HepG2 (cell line): ENCODE data around the gene TLR5. TPM values are rescaled to one million over a fixed set of nuclear protein-coding genes. Genes with fewer than 3 reads are reported as not detected.

Experiments
- ATAC-seq: fragments of 200-7000 bp; cut with Tn5 transposase; 3 replicates; pipeline ENCODE4 v1.9.1; 2020; ENCODE audit warnings: mild to moderate bottlenecking, moderate library complexity
- BruUV-seq: library from RNA; stranded (reverse); fragments of 400-500 nt; replicated peaks from 2 replicates; lab custom pipeline; 2021; lab: Mats Ljungman, UMichigan
- CTCF ChIA-PET: fragments of 300-600 bp; formaldehyde crosslinking; extraction: SDS; loops from one replicate; lab custom pipeline; 2021; ENCODE audit warnings: low total read pairs, inconsistent platforms, low intra/inter-chr PET ratio; lab: Yijun Ruan, JAX
- POLR2A ChIA-PET: fragments of 350-600 bp; sonication (Branson Sonifier 250); formaldehyde crosslinking; loops from one replicate; lab custom pipeline; 2020; ENCODE audit warnings: antibody characterized with exemption, inconsistent platforms; lab: Yijun Ruan, JAX
- DNase-seq: peaks from one replicate; pipeline ENCODE4 v3.0.0-alpha.2; 2015; ENCODE audit warnings: low spot score
- FAIRE-seq: peaks from 3 replicates; lab custom pipeline; 2011; peaks lifted over from hg19 to GRCh38; lab: Jason Lieb, UNC
- H2AFZ ChIP-seq: one replicate; pipeline ENCODE4 v1.6.1; 2011; ENCODE audit warnings: low read length, inconsistent platforms
- H3K27ac ChIP-seq: fragments of 300-600 bp; 3 replicates; pipeline ENCODE4 v1.8.0; 2011; ENCODE audit warnings: mixed run types, mild to moderate bottlenecking, mixed read lengths, low read length, inconsistent platforms; ENCODE audit not compliant: insufficient read depth; ENCODE audit errors: extremely low read length
- H3K27me3 ChIP-seq, 2 experiments: fragments of 200-600 bp in 1 of 2; 2 replicates in 1 of 2; 3 replicates in 1 of 2; pipeline versions ENCODE4 v1.6.0 to v1.8.0; 2011; ENCODE audit warnings: low read length in 2 of 2, mild to moderate bottlenecking in 2 of 2, moderate library complexity in 2 of 2, inconsistent platforms in 1 of 2; ENCODE audit not compliant: insufficient read depth in 2 of 2, control insufficient read depth in 1 of 2
- H3K36me3 ChIP-seq, 2 experiments: fragments of 200-600 bp in 1 of 2; replicated peaks in 1 of 2; 2 replicates in 1 of 2; 3 replicates in 1 of 2; pipeline versions ENCODE4 v1.5.1 to v1.8.0; 2011; ENCODE audit warnings: low read length in 2 of 2, inconsistent platforms in 1 of 2; ENCODE audit not compliant: insufficient read depth in 2 of 2, control insufficient read depth in 1 of 2
- H3K4me1 ChIP-seq: 2 replicates; pipeline ENCODE4 v1.5.1; 2012; ENCODE audit warnings: low read length, inconsistent platforms; ENCODE audit not compliant: insufficient read depth
- H3K4me2 ChIP-seq: 2 replicates; pipeline ENCODE4 v1.6.0; 2011; ENCODE audit warnings: low read depth, low read length, inconsistent platforms
- H3K4me3 ChIP-seq, 3 experiments: fragments of 200-600 bp in 1 of 3; sonication (generic), shearing (Covaris generic) in 1 of 3; replicated peaks in 1 of 3; 2 replicates each; pipeline ENCODE4 v1.5.1; 2011 to 2016; ENCODE audit warnings: low read length in 3 of 3, inconsistent platforms in 2 of 3, low read depth in 2 of 3, mild to moderate bottlenecking in 2 of 3, control low read depth in 1 of 3, mixed read lengths in 1 of 3; ENCODE audit not compliant: insufficient read depth in 1 of 3
- H3K79me2 ChIP-seq: one replicate; pipeline ENCODE4 v1.6.1; 2011; ENCODE audit warnings: low read length, inconsistent platforms; ENCODE audit not compliant: insufficient read depth
- H3K9ac ChIP-seq: 2 replicates; pipeline ENCODE4 v1.6.0; 2011; ENCODE audit warnings: mild to moderate bottlenecking, low read depth, low read length, inconsistent platforms; ENCODE audit not compliant: insufficient read depth
- H3K9me3 ChIP-seq: 2 replicates; pipeline ENCODE4 v1.5.1; 2012; ENCODE audit warnings: mild to moderate bottlenecking, low read length
- H4K20me1 ChIP-seq: 2 replicates; pipeline ENCODE4 v1.6.0; 2011; ENCODE audit warnings: inconsistent platforms, mild to moderate bottlenecking, low read length, moderate library complexity; ENCODE audit not compliant: insufficient read depth
- FOXP1 ChIP-seq, 2 experiments: fragments of 450-650 bp in 1 of 2; IDR thresholded peaks; 2 replicates each; pipeline ENCODE4 v1.6.1; 2017 to 2018; ENCODE audit warnings: antibody characterized with exemption in 1 of 2
- NFE2L1 ChIP-seq: sonication (generic); formaldehyde crosslinking; IDR thresholded peaks from 2 replicates; pipeline ENCODE4 v1.4.0; 2020; ENCODE audit warnings: missing genetic modification reagents, mild to moderate bottlenecking, borderline replicate concordance
- NFKBIZ ChIP-seq: IDR thresholded peaks from 2 replicates; pipeline ENCODE4 v1.6.1; 2018; ENCODE audit warnings: missing genetic modification reagents, missing compliant biosample characterization
- ZMYM2 ChIP-seq: sonication (generic); formaldehyde crosslinking; IDR thresholded peaks from 2 replicates; pipeline ENCODE4 v1.8.0; 2022; ENCODE audit warnings: mild to moderate bottlenecking, missing genetic modification reagents
- ZNF616 ChIP-seq: sonication (generic); formaldehyde crosslinking; IDR thresholded peaks from 2 replicates; pipeline ENCODE4 v1.5.0; 2020; ENCODE audit warnings: low read depth, mild to moderate bottlenecking, missing genetic modification reagents
- ZSCAN20 ChIP-seq: sonication (generic); formaldehyde crosslinking; IDR thresholded peaks from 2 replicates; pipeline ENCODE4 v1.4.0; 2020; ENCODE audit warnings: missing genetic modification reagents, mild to moderate bottlenecking, borderline replicate concordance
- WGBS: methylation state at CpG from one replicate; pipeline ENCODE4 v1.1.6; 2017; ENCODE audit warnings: low lambda C conversion rate; 5-methylcytosine and 5-hydroxymethylcytosine counted together
- in situ Hi-C: cut with HindIII; loops from 2 replicates; pipeline ENCODE4 v1.10.0; 2017; ENCODE audit warnings: low pct_unique_long_range_greater_than_20kb; ENCODE audit not compliant: extremely low pct_ligation_motif_present
- intact Hi-C: fragments of 100-400 bp; cut with micrococcal nuclease; formaldehyde crosslinking; loops from one replicate; pipeline ENCODE4 v1.10.0; 2022; ENCODE audit not compliant: unreplicated experiment
- polyA plus RNA-seq, 8 experiments: library from polyadenylated mRNA; depleted of rRNA in 3 of 8; stranded (reverse) in 7 of 8; unstranded in 1 of 8; fragments of >200 nt; fragmentation: Illumina TruSeq in 4 of 8; extraction: Trizol in 4 of 8; gene quantifications; 2 replicates each; pipeline versions ENCODE4 v1.2.1 to v1.2.3, GENCODE V29; 2011 to 2016; ENCODE audit warnings: low read depth in 4 of 8, missing spikeins in 1 of 8, mixed read lengths in 1 of 8; ENCODE audit not compliant: insufficient read depth in 1 of 8
- total RNA-seq, 5 experiments: library from RNA; depleted of rRNA; stranded (reverse); fragments of >200 nt; fragmentation: Illumina TruSeq; extraction: Trizol; gene quantifications; 2 replicates each; pipeline ENCODE4 v1.2.3, GENCODE V29; 2016; ENCODE audit warnings: low read depth in 1 of 5
- TF ChIP-seq, protein P1 (sequence below), 2 experiments: IDR thresholded peaks; 2 replicates each; pipeline ENCODE4 v1.6.1; 2011 to 2012; ENCODE audit warnings: low read length in 2 of 2, borderline replicate concordance in 1 of 2, low read depth in 1 of 2, mild to moderate bottlenecking in 1 of 2, moderate library complexity in 1 of 2
- TF ChIP-seq, protein P2 (sequence below), 2 experiments: sonication (generic) in 1 of 2; formaldehyde crosslinking in 1 of 2; IDR thresholded peaks; 2 replicates each; pipeline versions ENCODE4 v1.5.1 to v1.6.1; 2011 to 2020; ENCODE audit warnings: borderline replicate concordance in 1 of 2, low read depth in 1 of 2, low read length in 1 of 2, mild to moderate bottlenecking in 1 of 2, missing genetic modification reagents in 1 of 2, moderate library complexity in 1 of 2

TLR5 gene
- total and polyA plus RNA-seq, 2 of the 13 experiments (the other 11 are each of a cell fraction or from before 2014, with no cell fraction given): not detected

DNA sequence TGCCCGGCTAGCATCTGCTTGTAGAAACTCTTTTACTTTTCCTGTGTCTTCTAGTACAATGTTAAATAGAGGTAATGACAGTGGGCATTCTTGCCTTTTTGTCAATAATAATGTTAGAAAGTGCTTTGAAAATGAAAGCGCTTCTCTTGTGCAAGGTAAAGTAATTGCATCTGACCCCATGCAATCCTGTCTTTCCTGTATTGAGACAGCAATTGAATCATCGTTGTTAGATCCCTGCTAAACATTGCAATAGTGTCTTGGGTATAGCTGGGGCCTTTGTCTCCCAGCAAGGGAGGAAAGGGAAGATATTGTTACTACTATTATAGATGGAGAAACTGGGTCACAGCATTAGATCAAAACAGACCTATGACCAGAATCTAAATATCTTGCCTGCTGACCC is 80.9 kb downstream of the TLR5 start:
- Histone ChIP-seq H3K4me2 (no peak overlapping the region), H3K79me2 (no peaks in the 10 kb centered on the region), H3K4me1 (no peaks in the 10 kb centered on the region), H3K9ac (no peak overlapping the region), H3K27ac (no peak overlapping the region), H4K20me1 (no peaks in the 10 kb centered on the region), H3K9me3 (no peaks in the 10 kb centered on the region), H3K27me3 (no peaks in the 10 kb centered on the region), H2AFZ (no peak overlapping the region), H3K4me3 (no peak overlapping the region), H3K36me3 (no peaks in the 10 kb centered on the region)
- ChIA-PET CTCF (no interaction called here), POLR2A (no interaction called here)
- ATAC-seq: no peak
- FAIRE-seq: no peak
- BruUV-seq: no TSS peak
- intact Hi-C loops (no loop called here), in situ Hi-C loops (no loop called here)
- TF ChIP-seq NFKBIZ (CRISPR knock-in tag): no peak
- TF ChIP-seq, protein P1, sequence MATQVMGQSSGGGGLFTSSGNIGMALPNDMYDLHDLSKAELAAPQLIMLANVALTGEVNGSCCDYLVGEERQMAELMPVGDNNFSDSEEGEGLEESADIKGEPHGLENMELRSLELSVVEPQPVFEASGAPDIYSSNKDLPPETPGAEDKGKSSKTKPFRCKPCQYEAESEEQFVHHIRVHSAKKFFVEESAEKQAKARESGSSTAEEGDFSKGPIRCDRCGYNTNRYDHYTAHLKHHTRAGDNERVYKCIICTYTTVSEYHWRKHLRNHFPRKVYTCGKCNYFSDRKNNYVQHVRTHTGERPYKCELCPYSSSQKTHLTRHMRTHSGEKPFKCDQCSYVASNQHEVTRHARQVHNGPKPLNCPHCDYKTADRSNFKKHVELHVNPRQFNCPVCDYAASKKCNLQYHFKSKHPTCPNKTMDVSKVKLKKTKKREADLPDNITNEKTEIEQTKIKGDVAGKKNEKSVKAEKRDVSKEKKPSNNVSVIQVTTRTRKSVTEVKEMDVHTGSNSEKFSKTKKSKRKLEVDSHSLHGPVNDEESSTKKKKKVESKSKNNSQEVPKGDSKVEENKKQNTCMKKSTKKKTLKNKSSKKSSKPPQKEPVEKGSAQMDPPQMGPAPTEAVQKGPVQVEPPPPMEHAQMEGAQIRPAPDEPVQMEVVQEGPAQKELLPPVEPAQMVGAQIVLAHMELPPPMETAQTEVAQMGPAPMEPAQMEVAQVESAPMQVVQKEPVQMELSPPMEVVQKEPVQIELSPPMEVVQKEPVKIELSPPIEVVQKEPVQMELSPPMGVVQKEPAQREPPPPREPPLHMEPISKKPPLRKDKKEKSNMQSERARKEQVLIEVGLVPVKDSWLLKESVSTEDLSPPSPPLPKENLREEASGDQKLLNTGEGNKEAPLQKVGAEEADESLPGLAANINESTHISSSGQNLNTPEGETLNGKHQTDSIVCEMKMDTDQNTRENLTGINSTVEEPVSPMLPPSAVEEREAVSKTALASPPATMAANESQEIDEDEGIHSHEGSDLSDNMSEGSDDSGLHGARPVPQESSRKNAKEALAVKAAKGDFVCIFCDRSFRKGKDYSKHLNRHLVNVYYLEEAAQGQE (IDR thresholded peaks at IDR 0.05; ENCODE audit: borderline replicate concordance in 1 of 2, low read depth in 1 of 2, low read length in 2 of 2): no peak
- no peak for TF ChIP-seq ZMYM2
- no peak for TF ChIP-seq ZSCAN20 (CRISPR knock-in tag)
- WGBS: 21% methylated on average over 3 of the region's 3 CpGs
- no peak for DNase-seq

DNA sequence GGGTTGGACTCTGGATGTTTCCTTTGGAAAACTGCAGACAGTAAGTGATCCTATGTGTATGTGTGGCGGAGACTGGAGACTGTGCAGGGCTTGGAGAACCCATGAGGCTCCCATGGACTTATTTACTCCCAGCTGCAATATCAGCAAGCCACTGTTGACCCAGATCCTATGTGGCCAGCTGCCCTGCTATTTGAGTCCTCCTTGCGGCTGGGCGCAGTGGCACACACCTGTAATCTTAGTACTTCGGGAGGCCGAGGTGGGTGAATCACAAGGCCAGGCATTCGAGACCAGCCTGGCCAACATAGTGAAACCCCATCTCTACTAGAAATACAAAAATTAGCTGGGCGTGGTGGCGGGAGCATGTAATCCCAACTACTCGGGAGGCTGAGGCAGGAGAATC is 83.5 kb downstream of the TLR5 start:
- ATAC-seq: no peak
- no peaks in the 10 kb centered on the region for H3K79me2 ChIP-seq
- no peak overlapping the region for H3K4me2 ChIP-seq
- 59% methylated on average over 8 of the region's 9 CpGs for WGBS
- H3K9ac ChIP-seq: no peak overlapping the region
- no peaks in the 10 kb centered on the region for H3K36me3 ChIP-seq
- H3K4me1 ChIP-seq: no peaks in the 10 kb centered on the region
- H2AFZ ChIP-seq: no peak overlapping the region
- no peaks in the 10 kb centered on the region for H4K20me1 ChIP-seq
- no TSS peak for BruUV-seq
- CTCF ChIA-PET: no interaction called here
- POLR2A ChIA-PET: interaction anchor here (1.0 kb wide), 1 partner anchor 13 kb away, joined by 3 read pairs; no protein-coding TSS in a partner anchor
- in situ Hi-C loops: no loop called here
- H3K9me3 ChIP-seq: no peaks in the 10 kb centered on the region
- H3K27ac ChIP-seq: no peak overlapping the region
- no peak for DNase-seq
- no peak for FAIRE-seq
- peaks cover 0 to 1% of the 10 kb centered on the region in 2 experiments; a peak in 1 of 5 replicates for H3K27me3 ChIP-seq
- intact Hi-C loops: no loop called here
- H3K4me3 ChIP-seq: no peak overlapping the region
- TF ChIP-seq FOXP1 (IDR thresholded peaks at IDR 0.05) (no peak), FOXP1 (CRISPR knock-in tag; IDR thresholded peaks at IDR 0.05) (no peak), NFE2L1 (CRISPR knock-in tag) (no peak), ZNF616 (CRISPR knock-in tag) (no peak)
- TF ChIP-seq, protein P2, sequence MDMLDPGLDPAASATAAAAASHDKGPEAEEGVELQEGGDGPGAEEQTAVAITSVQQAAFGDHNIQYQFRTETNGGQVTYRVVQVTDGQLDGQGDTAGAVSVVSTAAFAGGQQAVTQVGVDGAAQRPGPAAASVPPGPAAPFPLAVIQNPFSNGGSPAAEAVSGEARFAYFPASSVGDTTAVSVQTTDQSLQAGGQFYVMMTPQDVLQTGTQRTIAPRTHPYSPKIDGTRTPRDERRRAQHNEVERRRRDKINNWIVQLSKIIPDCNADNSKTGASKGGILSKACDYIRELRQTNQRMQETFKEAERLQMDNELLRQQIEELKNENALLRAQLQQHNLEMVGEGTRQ (IDR thresholded peaks at IDR 0.05; ENCODE audit: low read depth, low read length): no peak
- TF ChIP-seq, protein P2 (CRISPR knock-in tag; IDR thresholded peaks at IDR 0.05; ENCODE audit: borderline replicate concordance): no peak
